ENCODE data around the gene FAM219A. TPM values are rescaled to one million over a fixed set of nuclear protein-coding genes. Genes with fewer than 3 reads are reported as not detected.

FAM219A gene
- total RNA-seq, 2 donors from 2014 or later, result 6.8 to 7.2 TPM

Other genes with a start within 250 kb of the FAM219A start
- 1 to 10 TPM; 1.3 to 2.2 TPM for gene KIF24, start 129.3 kb downstream of the FAM219A start, total RNA-seq
- 10 to 100 TPM; 14.0 to 19.2 TPM for gene NUDT2, start 129.0 kb downstream of the FAM219A start, total RNA-seq
- 10 to 100 TPM; 65.2 to 72.3 TPM for gene MYORG, start 81.7 kb downstream of the FAM219A start, total RNA-seq
- gene DNAI1, start 235 bp upstream of the FAM219A start, total RNA-seq, result not detected
- 1 to 10 TPM in 1 of 2 donors, under 1 TPM in 1; 0.89 to 2.3 TPM for gene ENHO, start 64.4 kb upstream of the FAM219A start, total RNA-seq
- 10 to 100 TPM in 1 of 2 donors, 1 to 10 TPM in 1; 6.4 to 13.1 TPM for gene CNTFR, start 131.2 kb upstream of the FAM219A start, total RNA-seq
- gene RPP25L, start 153.5 kb upstream of the FAM219A start, total RNA-seq, result 10 to 100 TPM; 36.4 to 40.7 TPM
- gene DCTN3, start 161.9 kb upstream of the FAM219A start, total RNA-seq, result 10 to 100 TPM; 53.7 to 59.4 TPM
- gene ARID3C, start 170.5 kb upstream of the FAM219A start, total RNA-seq, result not detected
- gene SIGMAR1, start 179.2 kb upstream of the FAM219A start, total RNA-seq, result 10 to 100 TPM; 47.7 to 58.4 TPM
- gene GALT, start 188.1 kb upstream of the FAM219A start, total RNA-seq, result 10 to 100 TPM; 49.6 to 50.5 TPM
- 10 to 100 TPM; 18.6 to 22.4 TPM for gene IL11RA, start 193.6 kb upstream of the FAM219A start, total RNA-seq
- not detected for gene CCL27, start 204.1 kb upstream of the FAM219A start, total RNA-seq
- 1 to 10 TPM in 1 of 2 donors, not detected in 1; 2.6 TPM for gene CCL19, start 232.7 kb upstream of the FAM219A start, total RNA-seq